CD4-positive, alpha-beta T cell (primary cell): Measurements from ENCODE around the gene RBCK1. TPM values are rescaled to one million over a fixed set of nuclear protein-coding genes. Genes with fewer than 3 reads are reported as not detected.

Experiments used
- ATAC-seq: fragments of 200-7000 bp; cut with Tn5 transposase; one replicate; pipeline ENCODE4 v1.10.0; 2022; ENCODE audit warnings: mild to moderate bottlenecking; ENCODE audit not compliant: poor library complexity
- CTCF ChIA-PET: fragments of 350-600 bp; sonication (Branson Sonifier 250); formaldehyde crosslinking; loops from one replicate; lab custom pipeline; 2021; ENCODE audit warnings: antibody characterized with exemption, inconsistent platforms; lab: Charles Lee
- POLR2A ChIA-PET: fragments of 350-600 bp; sonication (Branson Sonifier 250); formaldehyde crosslinking; loops from one replicate; lab custom pipeline; 2021; ENCODE audit warnings: antibody characterized with exemption, inconsistent platforms; lab: Charles Lee
- DNase-seq, 14 experiments: peaks; one replicate each; pipeline ENCODE4 v3.0.0-alpha.2; 2013 to 2020; ENCODE audit warnings: mixed read lengths in 2 of 14
- H3K27ac ChIP-seq, 2 donors: one replicate each; pipeline versions ENCODE4 v1.5.1 to v1.7.0; 2013; ENCODE audit warnings: low read length in 2 of 2, low read depth in 1 of 2, mild to moderate bottlenecking in 1 of 2
- H3K27me3 ChIP-seq, 2 experiments: 1 replicate in 1 of 2; 2 replicates in 1 of 2; pipeline versions ENCODE4 v1.6.1 to v1.7.0; 2013; ENCODE audit warnings: low read length in 2 of 2, control low read depth in 1 of 2, mild to moderate bottlenecking in 1 of 2, moderate library complexity in 1 of 2; ENCODE audit not compliant: insufficient read depth in 2 of 2, control insufficient read depth in 1 of 2
- H3K36me3 ChIP-seq: one replicate; pipeline ENCODE4 v1.6.1; 2013; ENCODE audit warnings: low read length, control low read depth; ENCODE audit not compliant: insufficient read depth
- H3K4me1 ChIP-seq: one replicate; pipeline ENCODE4 v1.6.1; 2013; ENCODE audit warnings: low read length, control low read depth; ENCODE audit not compliant: insufficient read depth
- H3K4me3 ChIP-seq: one replicate; pipeline ENCODE4 v1.5.1; 2013; ENCODE audit warnings: mild to moderate bottlenecking, low read length, moderate library complexity
- H3K9me3 ChIP-seq, 2 experiments: 1 replicate in 1 of 2; 2 replicates in 1 of 2; pipeline versions ENCODE4 v1.6.1 to v1.7.0; 2013; ENCODE audit warnings: low read length in 2 of 2, mild to moderate bottlenecking in 2 of 2, control low read depth in 1 of 2, moderate library complexity in 1 of 2; ENCODE audit not compliant: control insufficient read depth in 1 of 2, insufficient read depth in 1 of 2
- H3K27ac Mint-ChIP-seq: one replicate; pipeline ENCODE4 v1.8.0; 2020; ENCODE audit warnings: mixed read lengths
- H3K27me3 Mint-ChIP-seq: one replicate; pipeline ENCODE4 v1.8.0; 2021; ENCODE audit warnings: mixed read lengths
- H3K36me3 Mint-ChIP-seq: one replicate; pipeline ENCODE4 v1.8.0; 2021; ENCODE audit warnings: low read depth, mixed read lengths
- H3K4me1 Mint-ChIP-seq: one replicate; pipeline ENCODE4 v1.8.0; 2021; ENCODE audit warnings: low read depth, mixed read lengths
- H3K4me3 Mint-ChIP-seq: one replicate; pipeline ENCODE4 v1.8.0; 2020; ENCODE audit warnings: mild to moderate bottlenecking, mixed read lengths
- H3K9me3 Mint-ChIP-seq: one replicate; pipeline ENCODE4 v1.8.0; 2020; ENCODE audit warnings: mixed read lengths
- CTCF ChIP-seq: fragments of 200-600 bp; IDR thresholded peaks from one replicate; pipeline ENCODE4 v1.8.0; 2022; ENCODE audit warnings: antibody characterized with exemption, mild to moderate bottlenecking
- intact Hi-C, 2 experiments: fragments of 100-400 bp; cut with DNase I in 1 of 2; cut with micrococcal nuclease in 1 of 2; formaldehyde crosslinking; loops; one replicate each; pipeline versions ENCODE4 v1.15.1 to v1.9.0; 2023 to 2025; cut with DNase I, micrococcal nuclease
- total RNA-seq, 174 experiments: library from RNA in 2 of 174; stranded (reverse) in 2 of 174; gene quantifications; one replicate each; pipeline ENCODE4 v1.2.3 and lab custom pipeline; 2021 to 2026

Gene RBCK1
- total RNA-seq, 2 experiments from 2014 or later = 53.3 to 57.3 TPM

- Mint-ChIP-seq H3K27ac (peak overlapping the region; percentile 91), H3K36me3 (peaks cover 60% of the 10 kb centered on the region), H3K27me3 (no peaks in the 10 kb centered on the region), H3K4me3 (peak overlapping the region; percentile 95), H3K9me3 (no peaks in the 10 kb centered on the region), H3K4me1 (peaks cover 59% of the 10 kb centered on the region)
- Histone ChIP-seq H3K4me3 (peak overlapping the region; percentile 97), H3K9me3 (no peaks in the 10 kb centered on the region), H3K36me3 (peaks cover 32% of the 10 kb centered on the region), H3K27me3 (no peaks in the 10 kb centered on the region), H3K4me1 (peaks cover 33% of the 10 kb centered on the region), H3K27ac (no peak overlapping the region)
- no peak for TF ChIP-seq CTCF
- DNase-seq = peak in 3 of 14 experiments; percentile 11 to 23 (median 14)
- ATAC-seq = no peak
- CTCF ChIA-PET = no interaction called here
- POLR2A ChIA-PET = interaction anchor here (1.4 to 2.3 kb wide), 2 partner anchors 29 to 52 kb away, joined by 3 to 10 read pairs; no protein-coding TSS in a partner anchor
- intact Hi-C loops = loop anchor here in 1 of 2 experiments (1.0 to 5.0 kb wide), 3 partner anchors 52 to 1692 kb away; partner anchors contain the start of genes SOX12, STK35 and TBC1D20
Measured at GRCh38 chr20:409697-410559, 1.8 kb downstream of the RBCK1 start.

- H3K4me1 ChIP-seq = peaks cover 30% of the 10 kb centered on the region
- intact Hi-C loops = no loop called here
- ATAC-seq (no peak), DNase-seq (no peak)
- no peak overlapping the region for H3K27ac Mint-ChIP-seq
- H3K27ac ChIP-seq = no peak overlapping the region
- H3K4me1 Mint-ChIP-seq = peaks cover 69% of the 10 kb centered on the region
- no peak overlapping the region for H3K4me3 ChIP-seq
- H3K27me3 Mint-ChIP-seq = no peaks in the 10 kb centered on the region
- no peaks in the 10 kb centered on the region for H3K9me3 Mint-ChIP-seq
- H3K36me3 ChIP-seq = peaks cover 41% of the 10 kb centered on the region
- peaks cover 73% of the 10 kb centered on the region for H3K36me3 Mint-ChIP-seq
- H3K4me3 Mint-ChIP-seq = no peak overlapping the region
- TF ChIP-seq CTCF = no peak
- ChIA-PET POLR2A (interaction anchor here (1.2 kb wide), 1 partner anchor 31 kb away, joined by 3 read pairs; the partner anchor contains the start of gene TRIB3), CTCF (interaction anchor here (1.5 kb wide), 1 partner anchor 20 kb away, joined by 3 read pairs; no protein-coding TSS in a partner anchor)
- no peaks in the 10 kb centered on the region for H3K9me3 ChIP-seq
- no peaks in the 10 kb centered on the region for H3K27me3 ChIP-seq
Measured at GRCh38 chr20:412081-412480, 4.0 kb downstream of the RBCK1 start.

GRCh38 chr20:414161-414560 lies 6.1 kb downstream of the RBCK1 start:
- Mint-ChIP-seq H3K4me1 (peaks cover 62% of the 10 kb centered on the region), H3K36me3 (peaks cover 77% of the 10 kb centered on the region), H3K27me3 (no peaks in the 10 kb centered on the region), H3K4me3 (no peak overlapping the region), H3K27ac (no peak overlapping the region), H3K9me3 (no peaks in the 10 kb centered on the region)
- ATAC-seq (no peak), DNase-seq (no peak)
- CTCF ChIA-PET = no interaction called here
- TF ChIP-seq CTCF = no peak
- Histone ChIP-seq H3K27me3 (no peaks in the 10 kb centered on the region), H3K4me1 (peaks cover 16% of the 10 kb centered on the region), H3K36me3 (peaks cover 58% of the 10 kb centered on the region), H3K4me3 (no peak overlapping the region), H3K9me3 (no peaks in the 10 kb centered on the region), H3K27ac (no peak overlapping the region)
- POLR2A ChIA-PET = interaction anchor here (1.4 kb wide), 1 partner anchor 24 kb away, joined by 4 read pairs; no protein-coding TSS in a partner anchor
- intact Hi-C loops = no loop called here
